Stimulated activated CD4-positive, alpha-beta T cell treated with anti-CD3 and anti-CD28 coated beads, Interleukin-4, amount 100 ng/mL, for 48 hours (primary cell): ENCODE data around the gene NDOR1.
A peak's percentile ranks its signal among the peaks of the same experiment; 100 is the strongest.

Experiments used
- DNase-seq, 2 donors: peaks; one replicate each; pipeline ENCODE4 v3.0.0-alpha.2; 2020; ENCODE audit warnings: low read depth in 2 of 2

The NDOR1 gene

DNA sequence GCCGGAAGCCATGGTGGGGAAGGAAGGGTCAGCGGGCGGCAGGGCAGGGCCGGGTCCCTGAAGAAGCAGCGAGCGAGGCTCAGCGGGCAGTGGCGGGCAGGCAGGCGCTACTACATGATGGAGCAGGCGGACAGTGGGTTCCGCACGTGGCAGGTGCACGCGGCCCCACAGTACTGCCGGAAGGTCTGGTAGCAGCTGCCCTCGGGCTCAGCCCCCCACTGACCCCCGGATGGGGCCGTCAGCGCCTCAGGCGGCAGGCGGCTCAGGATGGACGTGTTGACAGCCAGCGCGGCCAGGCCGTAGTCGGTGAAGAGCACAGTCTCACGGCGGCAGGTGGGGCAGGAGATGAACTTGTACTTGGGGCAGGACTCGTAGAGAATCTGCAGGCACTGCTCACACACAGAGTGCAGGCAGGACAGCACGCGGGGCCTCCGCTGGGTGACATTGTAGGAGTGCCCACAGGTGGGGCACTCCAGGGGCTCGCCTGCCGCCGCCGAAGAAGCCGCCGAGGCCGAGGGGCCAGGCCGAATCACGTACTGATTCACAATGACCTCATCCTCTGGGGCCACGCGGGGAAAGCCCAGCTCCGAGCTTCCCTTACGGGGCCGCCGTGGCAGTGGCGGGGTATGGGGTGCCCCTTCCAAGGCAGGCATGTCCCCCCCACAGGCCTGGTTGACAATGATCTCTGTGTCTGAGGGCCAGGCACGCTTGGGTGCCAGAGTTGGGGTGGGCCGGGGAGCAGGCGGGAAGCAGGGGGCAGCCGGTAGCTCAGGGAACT, 15.0 kb downstream of the NDOR1 start:
- no peak for DNase-seq

DNA sequence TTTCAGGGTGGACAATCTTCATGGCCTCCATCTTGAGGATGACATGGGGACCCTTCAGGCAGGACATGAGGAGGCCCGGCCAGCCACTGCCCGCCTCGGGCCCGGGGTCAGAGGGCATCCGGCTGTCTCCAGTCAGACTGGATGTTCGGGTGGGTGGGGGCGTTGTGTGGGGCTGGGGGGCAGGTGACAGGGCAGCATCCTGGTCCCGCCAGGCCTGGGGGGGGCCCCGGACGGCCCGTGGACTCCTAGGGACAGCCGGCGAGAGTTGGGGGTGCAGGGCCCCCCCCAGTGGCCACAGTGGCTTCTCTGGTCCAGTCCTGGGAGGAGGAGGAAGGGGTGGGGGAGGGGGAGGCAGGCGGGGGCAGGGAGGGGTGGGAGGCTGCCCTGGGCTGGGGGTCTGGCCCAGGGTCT, 15.6 kb downstream of the NDOR1 start:
- DNase-seq: no peak

DNA sequence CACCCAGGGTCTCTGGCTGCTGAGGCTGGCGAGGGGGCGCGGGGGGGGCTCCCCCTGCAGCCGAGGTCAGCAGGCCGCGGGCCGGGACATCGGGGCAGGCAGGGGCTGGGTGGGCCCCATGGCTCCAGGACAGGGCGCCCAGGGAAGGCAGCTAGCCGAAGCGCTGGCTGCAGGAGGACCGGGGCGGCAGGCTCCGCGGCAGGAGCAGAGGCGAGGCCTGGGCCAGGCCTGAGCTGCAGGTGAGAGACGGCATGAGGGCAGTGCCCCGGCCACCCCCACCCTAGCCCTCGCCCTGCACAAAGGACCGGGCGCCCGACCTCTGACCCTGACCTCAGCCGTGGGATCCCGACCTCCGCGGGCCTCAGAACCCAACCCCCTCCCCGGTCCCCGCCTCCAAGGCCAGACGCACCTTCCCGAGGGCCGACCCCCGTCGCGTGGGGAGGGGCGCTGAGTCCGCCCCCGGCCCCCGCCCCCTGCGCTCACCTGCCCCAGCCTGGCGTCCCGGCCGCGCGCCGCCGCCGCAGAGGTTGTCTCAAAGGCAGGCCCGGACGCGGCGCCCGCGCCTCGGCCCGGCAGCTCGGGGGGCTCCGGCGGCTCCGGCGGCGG, 16.1 kb downstream of the NDOR1 start:
- DNase-seq: no peak

DNA sequence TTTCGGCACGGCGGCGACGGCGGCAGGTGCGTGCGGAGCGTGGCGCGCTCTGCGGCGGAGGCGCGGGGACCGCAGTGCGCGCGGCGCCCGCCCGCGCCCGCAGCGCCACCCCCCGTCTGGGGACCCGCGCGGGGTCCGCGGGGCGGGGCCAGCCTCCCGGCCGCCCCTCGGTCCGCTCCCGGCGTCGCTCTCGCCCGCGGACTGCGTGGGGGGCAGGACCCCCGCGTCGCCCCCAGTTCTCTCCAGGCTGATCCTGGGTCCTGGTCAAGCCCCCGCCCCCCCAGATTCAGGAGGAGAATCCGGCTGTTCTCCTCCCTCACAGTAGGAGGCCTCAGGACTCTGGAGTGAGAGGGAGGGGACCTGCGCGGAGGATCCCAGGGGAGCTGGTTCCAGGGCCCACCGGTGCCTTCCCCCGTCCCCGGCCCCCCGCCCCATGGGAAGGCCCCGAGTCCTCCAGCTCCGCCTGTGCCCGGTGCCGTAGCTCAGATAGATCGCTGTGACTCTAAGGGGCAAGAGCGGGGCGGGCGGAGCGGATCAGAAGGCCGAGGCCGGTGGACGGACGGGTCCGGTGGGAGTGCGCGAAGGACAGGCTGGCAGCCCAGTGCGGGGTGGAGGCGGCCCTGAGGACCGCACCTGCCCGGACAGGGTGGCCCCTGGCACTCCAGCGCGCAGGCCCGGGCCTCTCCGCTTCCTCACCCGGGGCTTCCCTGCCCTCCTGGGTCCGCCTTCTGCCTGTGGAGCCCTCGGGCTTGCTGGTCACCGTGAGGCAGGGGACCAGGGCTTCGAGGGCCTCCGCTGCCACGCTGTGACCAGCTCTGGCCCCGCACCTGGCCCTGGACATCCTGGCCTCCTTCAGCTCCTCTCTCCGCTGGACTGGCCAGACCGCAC, 16.9 kb downstream of the NDOR1 start, which contains the start of gene RNF208:
Gene RNF208, minus strand, starts transcription at position 51 of the 888 bp plus-strand sequence. CDS start 1,028 bp downstream, outside the sequence.
- DNase-seq: no peak

GRCh38 chr9:137223078-137223970, 17.8 kb downstream of the NDOR1 start:
- peak; percentile 97 to 100 for DNase-seq

DNA sequence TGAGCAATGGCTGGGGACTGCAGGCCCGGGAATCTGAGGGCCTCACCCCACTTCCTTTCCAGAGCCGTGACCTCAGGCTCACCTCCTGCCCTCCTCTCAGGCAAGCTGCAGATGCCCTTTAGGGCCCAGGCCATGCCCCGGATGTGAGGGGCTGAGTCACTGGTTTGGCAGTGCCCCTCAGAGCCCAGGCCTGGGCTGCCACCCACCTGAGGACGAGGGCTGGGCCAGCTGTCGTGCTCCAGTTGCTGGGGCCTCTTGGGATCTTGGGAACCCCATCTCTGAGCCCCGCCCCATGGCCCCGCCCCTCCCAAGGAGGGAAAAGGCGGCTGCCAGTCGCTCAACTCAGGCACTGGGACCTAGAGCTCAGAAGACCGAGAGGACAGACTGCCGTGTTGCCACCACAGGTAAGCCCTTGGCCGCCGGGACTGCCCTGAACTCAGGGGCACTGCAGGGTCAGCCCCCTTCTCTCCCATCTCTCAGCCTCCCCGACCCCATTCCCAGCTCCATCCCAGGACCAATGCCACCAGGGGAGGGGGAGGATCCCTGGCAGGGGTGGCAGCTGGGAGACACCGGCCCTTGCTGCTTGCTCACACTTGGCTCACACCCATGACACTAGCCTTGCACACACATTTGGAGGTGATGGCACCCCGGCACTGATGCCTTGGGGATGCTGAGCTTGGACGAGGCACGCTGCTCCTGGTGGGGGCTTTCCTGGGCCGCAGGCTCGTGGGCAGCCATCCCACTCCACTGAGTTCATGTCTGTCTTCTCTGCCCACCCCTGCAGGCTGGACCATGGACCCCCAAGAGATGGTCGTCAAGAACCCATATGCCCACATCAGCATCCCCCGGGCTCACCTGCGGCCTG, 19.6 kb downstream of the NDOR1 start, which contains the start of gene CYSRT1:
Gene CYSRT1, plus strand, starts transcription at position 345 of the 865 bp plus-strand sequence. Its CDS starts 448 bp downstream, at position 793.
- DNase-seq: no peak

GRCh38 chr9:137225699-137226331, 20.3 kb downstream of the NDOR1 start:
- DNase-seq: no peak

DNA sequence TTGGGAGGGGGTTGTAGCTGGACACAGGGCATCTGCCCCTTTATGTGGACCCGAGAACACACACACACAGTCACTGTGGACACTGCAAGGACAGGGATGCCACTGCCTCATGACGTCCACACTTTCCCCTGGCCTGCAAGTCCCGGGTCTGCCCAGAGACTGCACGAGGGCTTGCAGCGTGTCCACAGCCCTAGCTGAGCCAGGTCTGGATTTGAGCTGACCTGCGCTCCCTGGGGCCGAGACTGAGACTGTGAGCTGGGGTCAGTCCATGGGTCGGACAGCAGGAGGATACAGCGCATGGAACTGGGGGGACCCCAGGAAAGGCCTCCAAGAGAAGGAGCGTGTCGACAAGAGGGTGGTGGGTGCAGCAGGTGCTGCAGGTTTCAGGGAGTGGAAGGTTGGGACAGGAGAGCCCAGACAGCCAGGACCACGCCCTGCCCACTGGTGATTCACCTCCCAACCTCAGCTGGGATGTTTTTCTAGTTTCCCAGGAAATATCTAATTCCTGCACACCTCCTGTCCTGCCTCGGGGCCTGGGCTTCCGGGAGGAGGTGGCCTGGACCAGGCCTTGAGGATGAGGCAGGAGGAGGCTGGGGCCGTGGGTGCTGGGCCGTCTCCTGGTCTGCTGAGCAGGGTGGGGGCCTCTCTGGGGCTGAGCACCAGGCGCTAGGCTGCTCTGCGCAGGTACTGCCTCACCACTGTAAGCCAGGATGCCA, 21.0 kb downstream of the NDOR1 start:
- DNase-seq: no peak

DNA sequence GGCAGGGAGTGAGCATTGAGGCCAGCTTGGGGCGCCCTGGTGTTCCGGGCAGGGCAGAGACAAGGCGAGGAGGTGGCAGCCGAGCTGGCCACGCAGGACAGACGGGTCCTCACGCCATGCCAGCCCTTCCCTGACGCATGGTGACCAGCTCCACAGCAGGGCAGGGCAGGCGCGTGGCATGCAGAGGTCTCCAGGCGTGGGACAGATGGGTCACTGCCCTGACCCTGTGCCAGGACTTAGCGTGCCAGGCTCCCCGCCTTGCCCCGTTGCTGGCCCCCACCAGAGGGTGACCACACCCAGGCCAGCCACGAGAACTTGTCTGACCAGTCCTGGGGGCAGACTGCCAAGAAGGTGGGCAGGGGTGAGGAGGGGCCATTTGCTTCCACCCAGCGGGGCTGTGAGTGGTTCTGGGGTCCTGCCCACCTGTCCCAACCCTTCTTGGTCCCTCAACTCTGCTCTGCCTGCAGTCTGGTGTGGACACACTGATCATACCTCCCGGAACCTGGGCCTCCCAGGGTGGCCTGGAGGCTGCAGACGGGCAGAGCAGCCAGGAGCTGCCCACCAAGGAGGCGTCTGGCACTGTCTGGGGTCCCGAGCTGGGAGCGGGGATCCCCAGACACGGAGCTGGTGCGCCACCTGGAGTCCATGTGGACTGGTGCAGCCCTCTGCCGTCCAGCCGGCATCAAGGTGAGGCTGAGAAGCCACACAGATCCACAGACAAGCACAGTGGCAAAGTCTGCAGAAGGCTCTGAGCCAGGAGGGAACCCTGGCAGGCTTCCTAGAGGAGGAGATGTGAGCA, 21.8 kb downstream of the NDOR1 start, which contains the start of gene RNF224:
Gene RNF224, plus strand, starts transcription at position 449 of the 799 bp plus-strand sequence. CDS start 834 bp downstream, outside the sequence.
- peak; percentile 73 to 80 for DNase-seq

- no peak for DNase-seq
Observed at GRCh38 chr9:137227853-137228505, 22.5 kb downstream of the NDOR1 start.

- DNase-seq: no peak
Observed at GRCh38 chr9:137228506-137228967, 23.0 kb downstream of the NDOR1 start.

GRCh38 chr9:137228968-137229896, 23.7 kb downstream of the NDOR1 start:
- no peak for DNase-seq

GRCh38 chr9:137229903-137230704, 24.6 kb downstream of the NDOR1 start:
- no peak for DNase-seq

DNA sequence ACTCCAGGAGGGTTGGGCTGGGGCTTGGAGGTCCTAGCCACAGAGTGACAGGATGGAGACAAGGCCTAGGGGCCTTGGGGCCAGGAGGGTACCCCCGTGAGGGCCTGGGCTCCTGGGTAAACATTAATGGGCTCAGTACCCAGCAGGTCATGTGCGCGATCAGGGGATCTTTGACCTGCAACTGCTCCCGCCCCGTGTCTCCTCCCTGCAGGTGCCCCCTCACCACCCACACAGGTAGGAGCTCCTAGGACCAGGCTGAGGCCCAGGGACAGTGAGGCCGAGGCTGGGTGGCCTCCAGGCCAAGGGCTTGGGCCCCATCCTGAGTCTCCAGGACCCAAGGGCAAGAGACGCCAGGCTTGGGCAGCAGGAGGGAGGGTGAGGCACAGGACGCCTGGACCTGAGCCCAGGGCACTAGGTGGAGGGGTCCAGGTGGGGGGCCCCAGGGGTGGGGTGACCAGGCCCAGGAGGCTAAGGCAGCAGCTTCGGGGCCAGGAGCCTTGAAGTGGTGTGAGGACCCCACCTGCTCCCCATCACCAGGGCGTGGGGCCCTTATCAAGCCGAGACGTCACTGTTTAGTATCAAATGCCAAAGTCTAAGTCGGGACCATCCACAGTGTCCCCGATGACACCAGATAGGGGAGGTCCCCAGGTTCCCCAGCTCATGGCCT, 25.3 kb downstream of the NDOR1 start, which contains the start of gene SLC34A3:
Gene SLC34A3, plus strand, starts transcription at position 197 of the 667 bp plus-strand sequence. CDS start 802 bp downstream, outside the sequence.
- DNase-seq: no peak
